ENCODE measurements around the gene DOK7. TPM values are rescaled to one million over a fixed set of nuclear protein-coding genes. Genes with fewer than 3 reads are reported as not detected.

Gene DOK7
- total RNA-seq, 1 donor from 2014 or later = 5.1 TPM

GRCh38 chr4:3527101-3527913 lies 64.2 kb downstream of the DOK7 start:
- Mint-ChIP-seq H3K4me1 (ENCODE audit: low read depth, unreplicated experiment) (peaks cover 23% of the 10 kb centered on the region), H3K36me3 (ENCODE audit: unreplicated experiment) (no peaks in the 10 kb centered on the region), H3K27me3 (ENCODE audit: unreplicated experiment) (peaks cover 10% of the 10 kb centered on the region), H3K9me3 (ENCODE audit: unreplicated experiment) (peaks cover 5% of the 10 kb centered on the region), H3K4me3 (ENCODE audit: unreplicated experiment) (no peak overlapping the region), H3K27ac (ENCODE audit: unreplicated experiment) (no peak overlapping the region)
- no peak for TF ChIP-seq CTCF (IDR thresholded peaks at IDR 0.05; ENCODE audit: partially characterized antibody, unreplicated experiment)
- DNase-seq = no peak

- H3K27ac Mint-ChIP-seq (ENCODE audit: unreplicated experiment) = no peak overlapping the region
- peaks cover 5% of the 10 kb centered on the region for H3K9me3 Mint-ChIP-seq (ENCODE audit: unreplicated experiment)
- no peak for DNase-seq
Observed at GRCh38 chr4:3527914-3528876, 65.1 kb downstream of the DOK7 start.

GRCh38 chr4:3529363-3529762 lies 66.3 kb downstream of the DOK7 start:
- Mint-ChIP-seq H3K4me3 (ENCODE audit: unreplicated experiment) (peak overlapping the region; percentile 68), H3K4me1 (ENCODE audit: low read depth, unreplicated experiment) (peaks cover 23% of the 10 kb centered on the region), H3K27me3 (ENCODE audit: unreplicated experiment) (peaks cover 13% of the 10 kb centered on the region), H3K27ac (ENCODE audit: unreplicated experiment) (no peak overlapping the region), H3K36me3 (ENCODE audit: unreplicated experiment) (no peaks in the 10 kb centered on the region), H3K9me3 (ENCODE audit: unreplicated experiment) (peaks cover 5% of the 10 kb centered on the region)
- no peak for TF ChIP-seq CTCF (IDR thresholded peaks at IDR 0.05; ENCODE audit: partially characterized antibody, unreplicated experiment)
- DNase-seq = peak; percentile 64

More at GRCh38 chr4:3527914-3528876, 65.1 kb downstream of the DOK7 start:
- H3K27me3 Mint-ChIP-seq (ENCODE audit: unreplicated experiment) = peaks cover 11% of the 10 kb centered on the region
- H3K4me3 Mint-ChIP-seq (ENCODE audit: unreplicated experiment) = no peak overlapping the region
- no peaks in the 10 kb centered on the region for H3K36me3 Mint-ChIP-seq (ENCODE audit: unreplicated experiment)
- no peak for TF ChIP-seq CTCF (IDR thresholded peaks at IDR 0.05; ENCODE audit: partially characterized antibody, unreplicated experiment)
- H3K4me1 Mint-ChIP-seq (ENCODE audit: low read depth, unreplicated experiment) = peaks cover 23% of the 10 kb centered on the region

- DNase-seq = no peak
- H3K4me3 Mint-ChIP-seq (ENCODE audit: unreplicated experiment) = peak overlapping the region; percentile 68
- peaks cover 14% of the 10 kb centered on the region for H3K27me3 Mint-ChIP-seq (ENCODE audit: unreplicated experiment)
- peaks cover 20% of the 10 kb centered on the region for H3K4me1 Mint-ChIP-seq (ENCODE audit: low read depth, unreplicated experiment)
- no peak overlapping the region for H3K27ac Mint-ChIP-seq (ENCODE audit: unreplicated experiment)
- H3K9me3 Mint-ChIP-seq (ENCODE audit: unreplicated experiment) = peaks cover 5% of the 10 kb centered on the region
- H3K36me3 Mint-ChIP-seq (ENCODE audit: unreplicated experiment) = peaks cover under 1% of the 10 kb centered on the region
- TF ChIP-seq CTCF (IDR thresholded peaks at IDR 0.05; ENCODE audit: partially characterized antibody, unreplicated experiment) = no peak
Observed at GRCh38 chr4:3530051-3530450, 66.9 kb downstream of the DOK7 start.
